OCI-LY1 (cell line): ENCODE measurements around the gene FOXB1.

Source experiments
- H2AFZ ChIP-seq: fragments of 200-600 bp; sonication (generic), shearing (Covaris generic); 2 replicates; pipeline ENCODE4 v1.6.0; 2014; ENCODE audit warnings: antibody characterized with exemption, mild to moderate bottlenecking, low read length
- H3F3A ChIP-seq: fragments of 200-600 bp; sonication (generic), shearing (Covaris generic); 2 replicates; pipeline ENCODE4 v1.6.0; 2014; ENCODE audit warnings: mild to moderate bottlenecking, antibody characterized with exemption, low read length, moderate library complexity; ENCODE audit not compliant: insufficient read depth
- H3K27ac ChIP-seq: fragments of 200-600 bp; sonication (generic); 2 replicates; pipeline ENCODE4 v1.5.1; 2014; ENCODE audit warnings: low read length, mixed run types, mild to moderate bottlenecking, low read depth; ENCODE audit not compliant: poor library complexity, severe bottlenecking
- H3K27me3 ChIP-seq: fragments of 200-600 bp; sonication (generic); 2 replicates; pipeline ENCODE4 v1.6.0; 2014; ENCODE audit warnings: antibody characterized with exemption, mild to moderate bottlenecking, low read length, moderate library complexity; ENCODE audit not compliant: insufficient read depth
- H3K36me3 ChIP-seq: fragments of 200-600 bp; sonication (generic); 2 replicates; pipeline ENCODE4 v1.6.1; 2014; ENCODE audit warnings: mild to moderate bottlenecking, antibody characterized with exemption, low read length, moderate library complexity, mixed read lengths; ENCODE audit not compliant: insufficient read depth
- H3K4me1 ChIP-seq: fragments of 200-600 bp; sonication (generic); 2 replicates; pipeline ENCODE4 v1.5.1; 2014; ENCODE audit warnings: mild to moderate bottlenecking, low read length, moderate library complexity; ENCODE audit not compliant: insufficient read depth, severe bottlenecking
- H3K4me2 ChIP-seq: fragments of 200-600 bp; sonication (generic), shearing (Covaris generic); 2 replicates; pipeline ENCODE4 v1.6.1; 2014; ENCODE audit warnings: low read length
- H3K4me3 ChIP-seq: fragments of 200-600 bp; sonication (generic); 2 replicates; pipeline ENCODE4 v1.5.1; 2014; ENCODE audit warnings: low read length, low read depth, mild to moderate bottlenecking, mixed read lengths; ENCODE audit not compliant: poor library complexity, severe bottlenecking
- H3K79me2 ChIP-seq: fragments of 200-600 bp; shearing (Covaris generic); 2 replicates; pipeline ENCODE4 v1.6.1; 2016; ENCODE audit warnings: mixed run types, low read length, mixed read lengths; ENCODE audit not compliant: insufficient read depth
- H3K9ac ChIP-seq: fragments of 200-600 bp; sonication (generic), shearing (Covaris generic); 2 replicates; pipeline ENCODE4 v1.6.1; 2014; ENCODE audit warnings: mild to moderate bottlenecking, low read length, mixed read lengths
- H3K9me2 ChIP-seq: fragments of 200-600 bp; sonication (generic), shearing (Covaris generic); 2 replicates; pipeline ENCODE4 v1.6.1; 2014; ENCODE audit warnings: low read depth, mild to moderate bottlenecking, low read length, mixed read lengths
- H3K9me3 ChIP-seq: fragments of 200-600 bp; shearing (Covaris generic); 2 replicates; pipeline ENCODE4 v1.6.1; 2014; ENCODE audit warnings: low read length, mixed read lengths
- H4K20me1 ChIP-seq: fragments of 200-600 bp; sonication (generic), shearing (Covaris generic); 2 replicates; pipeline ENCODE4 v1.6.0; 2016; ENCODE audit warnings: mild to moderate bottlenecking, low read length; ENCODE audit not compliant: insufficient read depth
- CTCF ChIP-seq: fragments of 200-600 bp; sonication (generic), shearing (Covaris generic); IDR thresholded peaks from 2 replicates; pipeline ENCODE4 v1.5.1; 2017; ENCODE audit warnings: mild to moderate bottlenecking, antibody characterized with exemption, low read length, moderate library complexity, mixed read lengths
- EZH2 ChIP-seq: fragments of 200-600 bp; sonication (generic), shearing (Covaris generic); IDR thresholded peaks from 2 replicates; pipeline ENCODE4 v1.8.0; 2017; ENCODE audit warnings: borderline replicate concordance, mixed run types, mild to moderate bottlenecking, antibody characterized with exemption, low read length, moderate library complexity, mixed read lengths

FOXB1 gene

GRCh38 chr15:60009124-60009960 is 5.2 kb downstream of the FOXB1 start:
- Histone ChIP-seq H3K9me3 (no peaks in the 10 kb centered on the region), H3K9ac (no peak overlapping the region), H3K27me3 (no peaks in the 10 kb centered on the region), H3F3A (no peaks in the 10 kb centered on the region), H3K36me3 (no peaks in the 10 kb centered on the region), H3K4me2 (no peak overlapping the region), H3K27ac (no peak overlapping the region), H3K4me1 (no peaks in the 10 kb centered on the region), H2AFZ (no peak overlapping the region), H3K4me3 (no peak overlapping the region), H4K20me1 (no peaks in the 10 kb centered on the region), H3K79me2 (no peaks in the 10 kb centered on the region), H3K9me2 (no peaks in the 10 kb centered on the region)
- TF ChIP-seq CTCF (no peak), EZH2 (no peak)

GRCh38 chr15:60009980-60010732 is 6.0 kb downstream of the FOXB1 start:
- H3K27ac ChIP-seq, result no peak overlapping the region
- H3K4me2 ChIP-seq, result no peak overlapping the region
- TF ChIP-seq CTCF, result no peak
- TF ChIP-seq EZH2, result no peak
- H3K4me3 ChIP-seq, result no peak overlapping the region
- H3K36me3 ChIP-seq, result no peaks in the 10 kb centered on the region
- no peaks in the 10 kb centered on the region for H4K20me1 ChIP-seq
- no peaks in the 10 kb centered on the region for H3F3A ChIP-seq
- H3K4me1 ChIP-seq, result no peaks in the 10 kb centered on the region
- no peaks in the 10 kb centered on the region for H3K9me3 ChIP-seq
- no peaks in the 10 kb centered on the region for H3K79me2 ChIP-seq
- H3K27me3 ChIP-seq, result no peaks in the 10 kb centered on the region
- H2AFZ ChIP-seq, result no peak overlapping the region
- no peaks in the 10 kb centered on the region for H3K9me2 ChIP-seq
- no peak overlapping the region for H3K9ac ChIP-seq

- H3K27me3 ChIP-seq, result no peaks in the 10 kb centered on the region
- H3K9me3 ChIP-seq, result no peaks in the 10 kb centered on the region
- H3K27ac ChIP-seq, result no peak overlapping the region
- H3K9ac ChIP-seq, result no peak overlapping the region
- no peaks in the 10 kb centered on the region for H3K36me3 ChIP-seq
- H3K4me1 ChIP-seq, result no peaks in the 10 kb centered on the region
- H3K9me2 ChIP-seq, result no peaks in the 10 kb centered on the region
- H3F3A ChIP-seq, result no peaks in the 10 kb centered on the region
- H4K20me1 ChIP-seq, result no peaks in the 10 kb centered on the region
- H3K79me2 ChIP-seq, result no peaks in the 10 kb centered on the region
- no peak overlapping the region for H2AFZ ChIP-seq
- H3K4me2 ChIP-seq, result no peak overlapping the region
- TF ChIP-seq CTCF (no peak), EZH2 (no peak)
- H3K4me3 ChIP-seq, result no peak overlapping the region
Measured at GRCh38 chr15:60010858-60011257, 6.7 kb downstream of the FOXB1 start.
